Epithelial cell of proximal tubule (primary cell): ENCODE measurements around the gene DCTD. TPM values are rescaled to one million over a fixed set of nuclear protein-coding genes. Genes with fewer than 3 reads are reported as not detected.
A peak's percentile ranks its signal among the peaks of the same experiment; 100 is the strongest.

Source experiments
- DNase-seq: peaks from one replicate; pipeline ENCODE4 v3.0.0-alpha.2; 2011; ENCODE audit warnings: low read depth
- H3K4me3 ChIP-seq: 2 replicates; pipeline ENCODE4 v1.5.1; 2011; ENCODE audit warnings: low read depth, mild to moderate bottlenecking, low read length
- CTCF ChIP-seq: conservative IDR thresholded peaks from 2 replicates; pipeline ENCODE4 v1.5.1; 2012; ENCODE audit warnings: low read depth, mild to moderate bottlenecking, low read length
- total RNA-seq: library from RNA; depleted of rRNA; stranded (reverse); fragments of >200 nt; gene quantifications from 2 replicates; pipeline ENCODE4 v1.2.3, GENCODE V29; 2015

Gene DCTD
- total RNA-seq, 1 donor from 2014 or later: 86.3 TPM

- H3K4me3 ChIP-seq: no peak overlapping the region
- no peak for TF ChIP-seq CTCF
- DNase-seq: no peak
Measured at GRCh38 chr4:182866746-182867145, 50.4 kb downstream of the DCTD start.

- H3K4me3 ChIP-seq: no peak overlapping the region
- TF ChIP-seq CTCF: no peak
- DNase-seq: no peak
Measured at GRCh38 chr4:182863501-182863900, 53.7 kb downstream of the DCTD start.

GRCh38 chr4:182862921-182863320 is 54.3 kb downstream of the DCTD start:
- no peak for DNase-seq
- TF ChIP-seq CTCF: no peak
- H3K4me3 ChIP-seq: no peak overlapping the region

GRCh38 chr4:182862141-182862875 is 54.9 kb downstream of the DCTD start:
- no peak for DNase-seq
- TF ChIP-seq CTCF: peak; percentile 13
- no peak overlapping the region for H3K4me3 ChIP-seq

GRCh38 chr4:182861346-182861745 is 55.8 kb downstream of the DCTD start:
- no peak for TF ChIP-seq CTCF
- no peak overlapping the region for H3K4me3 ChIP-seq
- no peak for DNase-seq

- no peak overlapping the region for H3K4me3 ChIP-seq
- DNase-seq: no peak
- no peak for TF ChIP-seq CTCF
Measured at GRCh38 chr4:182859730-182860129, 57.5 kb downstream of the DCTD start.

GRCh38 chr4:182858711-182859110 is 58.5 kb downstream of the DCTD start:
- no peak for TF ChIP-seq CTCF
- no peak for DNase-seq
- no peak overlapping the region for H3K4me3 ChIP-seq
